H9 (cell line): ENCODE measurements around the gene ELMO2. TPM values are rescaled to one million over a fixed set of nuclear protein-coding genes. Genes with fewer than 3 reads are reported as not detected.

ENCODE experiments used
- DNase-seq: peaks from one replicate; pipeline ENCODE4 v3.0.0-alpha.2; 2017
- H2AFZ ChIP-seq: one replicate; pipeline ENCODE4 v1.6.1; 2013; ENCODE audit warnings: mild to moderate bottlenecking, low read length, control low read depth, moderate library complexity
- H2AK5ac ChIP-seq: 2 replicates; pipeline ENCODE4 v1.6.1; 2013; ENCODE audit warnings: low read length, control low read depth, mixed read lengths; ENCODE audit not compliant: insufficient read length
- H2BK120ac ChIP-seq: one replicate; pipeline ENCODE4 v1.6.1; 2013; ENCODE audit warnings: low read depth, mild to moderate bottlenecking, low read length, control low read depth, inconsistent platforms; ENCODE audit not compliant: poor library complexity, severe bottlenecking
- H2BK12ac ChIP-seq: 2 replicates; pipeline ENCODE4 v1.6.1; 2013; ENCODE audit warnings: low read length, control low read depth, mixed read lengths, low read depth; ENCODE audit not compliant: insufficient read length
- H2BK15ac ChIP-seq: 2 replicates; pipeline ENCODE4 v1.6.1; 2013; ENCODE audit warnings: low read depth, low read length, control low read depth
- H2BK20ac ChIP-seq: one replicate; pipeline ENCODE4 v1.6.1; 2013; ENCODE audit warnings: low read depth, mild to moderate bottlenecking, low read length, control low read depth, inconsistent platforms; ENCODE audit not compliant: poor library complexity, severe bottlenecking
- H2BK5ac ChIP-seq: 2 replicates; pipeline ENCODE4 v1.6.1; 2013; ENCODE audit warnings: low read length, control low read depth, mixed read lengths; ENCODE audit not compliant: insufficient read length
- H3K14ac ChIP-seq: 2 replicates; pipeline ENCODE4 v1.6.1; 2013; ENCODE audit warnings: low read length, control low read depth; ENCODE audit not compliant: insufficient read depth
- H3K18ac ChIP-seq: 2 replicates; pipeline ENCODE4 v1.6.1; 2013; ENCODE audit warnings: low read depth, mild to moderate bottlenecking, mixed read lengths, low read length, control low read depth; ENCODE audit not compliant: insufficient read length
- H3K23ac ChIP-seq: 2 replicates; pipeline ENCODE4 v1.6.1; 2013; ENCODE audit warnings: low read length, control low read depth, mixed read lengths, low read depth; ENCODE audit not compliant: insufficient read length
- H3K23me2 ChIP-seq: 2 replicates; pipeline ENCODE4 v1.6.1; 2013; ENCODE audit warnings: low read depth, mild to moderate bottlenecking, mixed read lengths, low read length, control low read depth; ENCODE audit not compliant: insufficient read length, poor library complexity, severe bottlenecking
- H3K27ac ChIP-seq: 2 replicates; pipeline ENCODE4 v1.5.1; 2013; ENCODE audit warnings: low read length, control low read depth, mixed read lengths, low read depth; ENCODE audit not compliant: insufficient read length
- H3K27me3 ChIP-seq: 2 replicates; pipeline ENCODE4 v1.6.1; 2013; ENCODE audit warnings: low read length, control low read depth, inconsistent platforms; ENCODE audit not compliant: insufficient read depth
- H3K4ac ChIP-seq: 2 replicates; pipeline ENCODE4 v1.6.1; 2013; ENCODE audit warnings: low read depth, mild to moderate bottlenecking, control low read depth, inconsistent platforms, low read length, moderate library complexity
- H3K4me1 ChIP-seq: 2 replicates; pipeline ENCODE4 v1.6.1; 2013; ENCODE audit warnings: low read length, control low read depth, inconsistent platforms; ENCODE audit not compliant: insufficient read depth
- H3K4me2 ChIP-seq: 2 replicates; pipeline ENCODE4 v1.6.1; 2013; ENCODE audit warnings: low read length, control low read depth, mixed read lengths; ENCODE audit not compliant: insufficient read length, insufficient read depth
- H3K56ac ChIP-seq: 2 replicates; pipeline ENCODE4 v1.6.1; 2013; ENCODE audit warnings: low read depth, mild to moderate bottlenecking, mixed read lengths, low read length, control low read depth; ENCODE audit not compliant: insufficient read length
- H3K79me1 ChIP-seq: 2 replicates; pipeline ENCODE4 v1.6.1; 2013; ENCODE audit warnings: low read depth, mild to moderate bottlenecking, moderate library complexity, low read length, control low read depth, inconsistent platforms; ENCODE audit not compliant: insufficient read depth, poor library complexity, severe bottlenecking
- H3K79me2 ChIP-seq: 2 replicates; pipeline ENCODE4 v1.6.1; 2013; ENCODE audit warnings: low read length, control low read depth, inconsistent platforms; ENCODE audit not compliant: insufficient read depth
- H3K9ac ChIP-seq: 2 replicates; pipeline ENCODE4 v1.6.1; 2013; ENCODE audit warnings: low read length, control low read depth, mixed read lengths; ENCODE audit not compliant: insufficient read length; ENCODE audit errors: extremely low read depth
- H3K9me3 ChIP-seq: one replicate; pipeline ENCODE4 v1.6.1; 2013; ENCODE audit warnings: low read depth, low read length, inconsistent platforms; ENCODE audit not compliant: control insufficient read depth
- H3T11ph ChIP-seq: one replicate; pipeline ENCODE4 v1.6.1; 2013; ENCODE audit warnings: mild to moderate bottlenecking, low read length, control low read depth, inconsistent platforms
- H4K20me1 ChIP-seq: one replicate; pipeline ENCODE4 v1.6.1; 2013; ENCODE audit not compliant: control insufficient read depth, insufficient read length, insufficient read depth
- H4K5ac ChIP-seq: 2 replicates; pipeline ENCODE4 v1.6.1; 2013; ENCODE audit warnings: low read depth, mild to moderate bottlenecking, mixed read lengths, low read length, control low read depth; ENCODE audit not compliant: insufficient read length
- H4K8ac ChIP-seq: replicated peaks from 2 replicates; pipeline ENCODE4 v1.6.1; 2013; ENCODE audit warnings: low read length, control low read depth, mixed read lengths, low read depth; ENCODE audit not compliant: insufficient read length
- H4K91ac ChIP-seq: 2 replicates; pipeline ENCODE4 v1.6.1; 2013; ENCODE audit warnings: low read depth, mild to moderate bottlenecking, moderate library complexity, mixed read lengths, low read length, control low read depth; ENCODE audit not compliant: insufficient read length
- H3K27ac Mint-ChIP-seq, 3 experiments: 2 replicates in 2 of 3; 3 replicates in 1 of 3; pipeline ENCODE4 v1.8.0; 2020 to 2021; ENCODE audit warnings: mixed read lengths in 3 of 3, mild to moderate bottlenecking in 1 of 3, moderate library complexity in 1 of 3
- H3K27me3 Mint-ChIP-seq: 2 replicates; pipeline ENCODE4 v1.8.0; 2021; ENCODE audit warnings: low read depth, mild to moderate bottlenecking, moderate library complexity, mixed read lengths
- H3K36me3 Mint-ChIP-seq, 3 experiments: 2 replicates in 2 of 3; 3 replicates in 1 of 3; pipeline ENCODE4 v1.8.0; 2020 to 2021; ENCODE audit warnings: low read depth in 3 of 3, mixed read lengths in 3 of 3; ENCODE audit not compliant: insufficient read depth in 1 of 3
- H3K4me1 Mint-ChIP-seq, 2 experiments: 2 replicates each; pipeline ENCODE4 v1.8.0; 2020; ENCODE audit warnings: mixed read lengths in 2 of 2
- H3K4me3 Mint-ChIP-seq, 2 experiments: 2 replicates in 1 of 2; 3 replicates in 1 of 2; pipeline ENCODE4 v1.8.0; 2020 to 2021; ENCODE audit warnings: mild to moderate bottlenecking in 2 of 2, mixed read lengths in 2 of 2, moderate library complexity in 1 of 2
- H3K9me3 Mint-ChIP-seq, 2 experiments: 2 replicates in 1 of 2; 3 replicates in 1 of 2; pipeline ENCODE4 v1.8.0; 2020; ENCODE audit warnings: mild to moderate bottlenecking in 2 of 2, mixed read lengths in 2 of 2, moderate library complexity in 1 of 2
- WGBS: extraction: QIAGEN DNeasy Blood & Tissue Kit; methylation state at CpG from one replicate; pipeline ENCODE4 v1.1.7; 2013; ENCODE audit warnings: missing lambda C conversion rate, low lambda C conversion rate, mixed read lengths; ENCODE audit not compliant: insufficient read length; ENCODE audit errors: extremely low coverage; 5-methylcytosine and 5-hydroxymethylcytosine counted together
- total RNA-seq: library from RNA; stranded (reverse); gene quantifications from 2 replicates; pipeline ENCODE4 v1.2.1, GENCODE V29; 2021
- TF ChIP-seq, protein P1 (sequence below): fragments of 200-600 bp; sonication (generic); conservative IDR thresholded peaks from 3 replicates; pipeline ENCODE4 v1.8.0; 2021; ENCODE audit warnings: antibody characterized with exemption, mild to moderate bottlenecking

ELMO2 gene
- total RNA-seq, 1 experiment from 2014 or later, result 32.5 TPM

DNA sequence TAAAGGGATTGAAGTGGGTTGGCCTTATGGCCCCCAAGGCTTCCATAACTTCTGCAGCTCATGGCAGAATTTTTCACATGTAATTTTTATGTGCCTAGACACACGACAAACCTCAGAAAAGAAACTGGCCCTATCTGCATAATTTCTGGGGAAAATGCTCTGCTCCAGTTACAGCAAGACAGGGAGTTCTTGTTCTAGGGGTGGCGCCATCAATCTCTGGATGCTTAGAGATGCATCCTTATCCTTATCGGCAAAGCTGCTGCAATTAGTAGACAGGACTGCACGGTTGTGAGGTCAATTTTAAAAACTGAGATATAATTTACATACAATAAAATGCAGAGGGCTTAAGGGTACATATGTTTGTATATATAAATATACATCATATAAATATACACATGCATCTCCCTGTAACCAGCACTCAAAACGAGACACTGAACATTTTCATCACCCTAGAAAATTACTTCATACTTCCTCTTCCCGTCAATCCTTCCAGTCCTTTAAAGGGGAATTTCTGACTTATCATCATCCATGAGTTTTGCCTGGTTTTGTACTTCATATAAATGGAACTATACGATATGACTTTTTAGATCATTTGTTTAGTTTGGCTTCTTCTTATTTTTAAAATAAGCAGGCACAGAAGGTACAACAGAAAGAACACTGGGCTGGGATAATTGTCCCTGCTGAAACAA is 10.2 kb downstream of the ELMO2 start:
- Histone ChIP-seq H3K4ac (no peak overlapping the region), H4K91ac (no peak overlapping the region), H3K56ac (no peak overlapping the region), H3K27ac (no peak overlapping the region), H3K23me2 (no peaks in the 10 kb centered on the region), H2BK15ac (no peak overlapping the region), H3K79me2 (peaks cover 2% of the 10 kb centered on the region; the same call in 1 of the 2 replicates), H2AK5ac (no peak overlapping the region), H2BK120ac (no peak overlapping the region), H3K79me1 (peaks cover 4% of the 10 kb centered on the region), H3T11ph (no peak overlapping the region), H3K4me2 (no peak overlapping the region), H4K8ac (no peak overlapping the region), H2BK5ac (no peak overlapping the region), H3K9me3 (no peaks in the 10 kb centered on the region), H2BK20ac (no peak overlapping the region), H3K14ac (no peak overlapping the region), H3K18ac (no peak overlapping the region), H4K5ac (no peak overlapping the region), H2BK12ac (no peak overlapping the region), H3K23ac (no peak overlapping the region), H2AFZ (no peak overlapping the region), H4K20me1 (peaks cover 2% of the 10 kb centered on the region), H3K4me1 (no peaks in the 10 kb centered on the region), H3K9ac (no peak overlapping the region), H3K27me3 (no peaks in the 10 kb centered on the region)
- H3K36me3 Mint-ChIP-seq, result peaks cover 1 to 47% (median 42%) of the 10 kb centered on the region in 3 experiments; a peak in 5 of 7 replicates
- H3K27me3 Mint-ChIP-seq, result no peaks in the 10 kb centered on the region
- TF ChIP-seq, protein P1, sequence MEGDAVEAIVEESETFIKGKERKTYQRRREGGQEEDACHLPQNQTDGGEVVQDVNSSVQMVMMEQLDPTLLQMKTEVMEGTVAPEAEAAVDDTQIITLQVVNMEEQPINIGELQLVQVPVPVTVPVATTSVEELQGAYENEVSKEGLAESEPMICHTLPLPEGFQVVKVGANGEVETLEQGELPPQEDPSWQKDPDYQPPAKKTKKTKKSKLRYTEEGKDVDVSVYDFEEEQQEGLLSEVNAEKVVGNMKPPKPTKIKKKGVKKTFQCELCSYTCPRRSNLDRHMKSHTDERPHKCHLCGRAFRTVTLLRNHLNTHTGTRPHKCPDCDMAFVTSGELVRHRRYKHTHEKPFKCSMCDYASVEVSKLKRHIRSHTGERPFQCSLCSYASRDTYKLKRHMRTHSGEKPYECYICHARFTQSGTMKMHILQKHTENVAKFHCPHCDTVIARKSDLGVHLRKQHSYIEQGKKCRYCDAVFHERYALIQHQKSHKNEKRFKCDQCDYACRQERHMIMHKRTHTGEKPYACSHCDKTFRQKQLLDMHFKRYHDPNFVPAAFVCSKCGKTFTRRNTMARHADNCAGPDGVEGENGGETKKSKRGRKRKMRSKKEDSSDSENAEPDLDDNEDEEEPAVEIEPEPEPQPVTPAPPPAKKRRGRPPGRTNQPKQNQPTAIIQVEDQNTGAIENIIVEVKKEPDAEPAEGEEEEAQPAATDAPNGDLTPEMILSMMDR, result no peak
- no peak overlapping the region for H3K4me3 Mint-ChIP-seq
- H3K9me3 Mint-ChIP-seq, result no peaks in the 10 kb centered on the region
- WGBS, result no CpG with 5 or more reads among the region's 7 CpGs
- peaks cover 10 to 11% of the 10 kb centered on the region in 2 experiments for H3K4me1 Mint-ChIP-seq
- DNase-seq, result no peak
- 0 out of 7 replicates have a peak overlapping the region, but pooled peaks of 1 of the 3 experiments have one; percentile 42 for H3K27ac Mint-ChIP-seq
